Endothelial cell of umbilical vein (primary cell): ENCODE measurements around the gene DRD1. TPM values are rescaled to one million over a fixed set of nuclear protein-coding genes. Genes with fewer than 3 reads are reported as not detected.

ENCODE experiments used
- BruUV-seq: library from RNA; stranded (reverse); fragments of 400-500 nt; replicated peaks from 2 replicates; lab custom pipeline; 2021; lab: Mats Ljungman, UMichigan
- CTCF ChIA-PET: fragments of 300-600, 350-600 bp; sonication (Branson Sonifier 250); formaldehyde crosslinking; loops from one replicate; lab custom pipeline; 2021; ENCODE audit warnings: antibody characterized with exemption, inconsistent platforms; lab: Charles Lee
- POLR2A ChIA-PET: fragments of 300-600, 350-600 bp; sonication (Branson Sonifier 250); formaldehyde crosslinking; loops from one replicate; lab custom pipeline; 2021; ENCODE audit warnings: antibody characterized with exemption, inconsistent platforms; lab: Charles Lee
- DNase-seq: peaks from one replicate; pipeline ENCODE4 v3.0.0-alpha.2; 2011; ENCODE audit warnings: low read depth, low spot score
- FAIRE-seq: peaks from 2 replicates; lab custom pipeline; 2011; peaks lifted over from hg19 to GRCh38; lab: Jason Lieb, UNC
- H2AFZ ChIP-seq: 2 replicates; pipeline ENCODE4 v1.6.0; 2012; ENCODE audit warnings: low read depth, low read length, control low read depth, inconsistent platforms
- H3K27ac ChIP-seq: 2 replicates; pipeline ENCODE4 v1.5.1; 2011; ENCODE audit warnings: low read depth, mild to moderate bottlenecking, control low read depth, low read length, moderate library complexity; ENCODE audit not compliant: insufficient read depth
- H3K27me3 ChIP-seq, 2 experiments: 2 replicates each; pipeline versions ENCODE4 v1.6.0 to v1.6.1; 2011; ENCODE audit warnings: low read length in 2 of 2, mixed read lengths in 1 of 2; ENCODE audit not compliant: control insufficient read depth in 2 of 2, insufficient read depth in 2 of 2
- H3K36me3 ChIP-seq, 2 experiments: 2 replicates in 1 of 2; 3 replicates in 1 of 2; pipeline ENCODE4 v1.5.1; 2011; ENCODE audit warnings: low read length in 2 of 2, mild to moderate bottlenecking in 1 of 2, moderate library complexity in 1 of 2; ENCODE audit not compliant: control insufficient read depth in 2 of 2, insufficient read depth in 2 of 2; ENCODE audit errors: extremely low read depth in 1 of 2
- H3K4me1 ChIP-seq: 3 replicates; pipeline ENCODE4 v1.5.1; 2011; ENCODE audit warnings: mild to moderate bottlenecking, low read length; ENCODE audit not compliant: control insufficient read depth, insufficient read depth; ENCODE audit errors: extremely low read depth
- H3K4me2 ChIP-seq: 2 replicates; pipeline ENCODE4 v1.6.1; 2011; ENCODE audit warnings: low read length, control low read depth, mixed read lengths; ENCODE audit not compliant: insufficient read depth
- H3K4me3 ChIP-seq, 3 experiments: fragments of 200-600 bp in 1 of 3; sonication (generic), shearing (Covaris generic) in 1 of 3; replicated peaks in 1 of 3; 2 replicates each; pipeline ENCODE4 v1.5.1; 2011 to 2016; ENCODE audit warnings: control low read depth in 3 of 3, low read length in 3 of 3, mild to moderate bottlenecking in 2 of 3, inconsistent platforms in 1 of 3, low read depth in 1 of 3, moderate library complexity in 1 of 3; ENCODE audit not compliant: insufficient read depth in 1 of 3
- H3K79me2 ChIP-seq: 2 replicates; pipeline ENCODE4 v1.6.0; 2012; ENCODE audit warnings: low read length, inconsistent platforms; ENCODE audit not compliant: control insufficient read depth, insufficient read depth
- H3K9ac ChIP-seq: replicated peaks from 2 replicates; pipeline ENCODE3; 2011; ENCODE audit warnings: low read length, control low read depth; ENCODE audit not compliant: insufficient read depth; ENCODE audit errors: extremely low read depth
- H3K9me1 ChIP-seq: replicated peaks from 3 replicates; pipeline ENCODE4 v1.6.0; 2011; ENCODE audit warnings: mild to moderate bottlenecking, low read length; ENCODE audit not compliant: control insufficient read depth, insufficient read depth; ENCODE audit errors: extremely low read depth
- H3K9me3 ChIP-seq: replicated peaks from 2 replicates; pipeline ENCODE4 v1.5.1; 2012; ENCODE audit warnings: low read length, inconsistent platforms; ENCODE audit not compliant: control insufficient read depth, insufficient read depth
- H4K20me1 ChIP-seq: replicated peaks from 2 replicates; pipeline ENCODE3; 2011; ENCODE audit warnings: mild to moderate bottlenecking, low read length; ENCODE audit not compliant: control insufficient read depth, insufficient read depth; ENCODE audit errors: extremely low read depth
- EZH2 ChIP-seq: IDR thresholded peaks from 2 replicates; pipeline ENCODE4 v1.6.1; 2012; ENCODE audit warnings: borderline replicate concordance, low read depth, mild to moderate bottlenecking, moderate library complexity, low read length, inconsistent platforms; ENCODE audit not compliant: severe bottlenecking
- FOS ChIP-seq: IDR thresholded peaks from 2 replicates; pipeline ENCODE4 v1.6.1; 2011; ENCODE audit warnings: mild to moderate bottlenecking, low read length, moderate library complexity, borderline replicate concordance; ENCODE audit not compliant: insufficient read depth
- GATA2 ChIP-seq: IDR thresholded peaks from 2 replicates; pipeline ENCODE4 v1.7.0; 2011; ENCODE audit warnings: low read depth, mild to moderate bottlenecking, moderate library complexity, mixed read lengths, low read length; ENCODE audit not compliant: insufficient read length, insufficient read depth
- JUN ChIP-seq: IDR thresholded peaks from 2 replicates; pipeline ENCODE4 v1.6.1; 2011; ENCODE audit warnings: borderline replicate concordance, low read depth; ENCODE audit not compliant: insufficient read length, insufficient read depth
- MYC ChIP-seq: IDR thresholded peaks from one replicate; pipeline ENCODE4 v1.6.1; 2011; ENCODE audit warnings: mild to moderate bottlenecking, low read depth, low read length
- POLR2A ChIP-seq: IDR thresholded peaks from 2 replicates; pipeline ENCODE4 v1.6.1; 2012; ENCODE audit warnings: low read depth, mild to moderate bottlenecking, control low read depth, low read length
- POLR2AphosphoS5 ChIP-seq: IDR thresholded peaks from 2 replicates; pipeline ENCODE4 v1.6.1; 2012; ENCODE audit warnings: low read depth, mild to moderate bottlenecking, control low read depth, low read length, moderate library complexity; ENCODE audit not compliant: insufficient read depth
- dilution Hi-C: fragments of 300-500 bp; cut with MboI; formaldehyde crosslinking; loops from one replicate; pipeline ENCODE4 v1.15.0; 2019; ENCODE audit warnings: low sequenced_read_pairs; ENCODE audit not compliant: extremely low pct_ligation_motif_present
- intact Hi-C: fragments of 100-400 bp; cut with micrococcal nuclease; formaldehyde crosslinking; loops from one replicate; pipeline ENCODE4 v1.10.0; 2022
- polyA plus RNA-seq, 4 experiments: library from polyadenylated mRNA; depleted of rRNA in 3 of 4; stranded (reverse) in 3 of 4; unstranded in 1 of 4; fragments of >200 nt; gene quantifications; 2 replicates each; pipeline versions ENCODE4 v1.2.1 to v1.2.3, GENCODE V29; 2011 to 2012; ENCODE audit warnings: missing spikeins in 1 of 4
- total RNA-seq: library from RNA; stranded (reverse); gene quantifications from 2 replicates; pipeline ENCODE4 v1.2.3, GENCODE V29; 2021
- TF ChIP-seq, protein P1 (sequence below): IDR thresholded peaks from 2 replicates; pipeline ENCODE4 v1.6.1; 2011; ENCODE audit not compliant: insufficient read depth, insufficient read length
- TF ChIP-seq, protein P2 (sequence below), 2 donors: IDR thresholded peaks; 1 replicate in 1 of 2; 2 replicates in 1 of 2; pipeline ENCODE4 v1.5.1; 2011; ENCODE audit warnings: low read length in 2 of 2, mild to moderate bottlenecking in 2 of 2, moderate library complexity in 2 of 2, control low read depth in 1 of 2, inconsistent platforms in 1 of 2, low read depth in 1 of 2; ENCODE audit not compliant: insufficient read depth in 1 of 2; ENCODE audit errors: extremely low read depth in 1 of 2

DRD1 gene
- total and polyA plus RNA-seq, 2 donors (not counting 3 experiments of a cell fraction or from before 2014, with no cell fraction given), result not detected

GRCh38 chr5:175443514-175444059, 395 bp downstream of the DRD1 start:
- Histone ChIP-seq H3K9me1 (no peaks in the 10 kb centered on the region), H3K27me3 (peaks cover 5 to 8% of the 10 kb centered on the region in 2 experiments), H3K79me2 (no peaks in the 10 kb centered on the region), H3K9ac (no peak overlapping the region), H3K4me1 (no peaks in the 10 kb centered on the region), H3K9me3 (no peaks in the 10 kb centered on the region), H3K4me2 (no peak overlapping the region), H3K36me3 (no peaks in the 10 kb centered on the region), H3K27ac (no peak overlapping the region), H4K20me1 (no peaks in the 10 kb centered on the region), H3K4me3 (no peak overlapping the region), H2AFZ (no peak overlapping the region)
- BruUV-seq, result no TSS peak
- FAIRE-seq, result no peak
- intact Hi-C loops, result loop anchor here (5.0 kb wide), 1 partner anchor 536 kb away; no protein-coding TSS in a partner anchor
- DNase-seq, result no peak
- dilution Hi-C loops, result no loop called here
- CTCF ChIA-PET, result interaction anchor here (1.0 to 1.3 kb wide), 2 partner anchors 21 to 1024 kb away, joined by 4 to 5 read pairs; no protein-coding TSS in a partner anchor
- POLR2A ChIA-PET, result no interaction called here
- TF ChIP-seq POLR2A (no peak), GATA2 (no peak), FOS (no peak), POLR2AphosphoS5 (no peak), EZH2 (no peak), MYC (no peak), JUN (no peak)
- TF ChIP-seq, protein P1, sequence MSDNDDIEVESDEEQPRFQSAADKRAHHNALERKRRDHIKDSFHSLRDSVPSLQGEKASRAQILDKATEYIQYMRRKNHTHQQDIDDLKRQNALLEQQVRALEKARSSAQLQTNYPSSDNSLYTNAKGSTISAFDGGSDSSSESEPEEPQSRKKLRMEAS, result no peak
- TF ChIP-seq, protein P2, sequence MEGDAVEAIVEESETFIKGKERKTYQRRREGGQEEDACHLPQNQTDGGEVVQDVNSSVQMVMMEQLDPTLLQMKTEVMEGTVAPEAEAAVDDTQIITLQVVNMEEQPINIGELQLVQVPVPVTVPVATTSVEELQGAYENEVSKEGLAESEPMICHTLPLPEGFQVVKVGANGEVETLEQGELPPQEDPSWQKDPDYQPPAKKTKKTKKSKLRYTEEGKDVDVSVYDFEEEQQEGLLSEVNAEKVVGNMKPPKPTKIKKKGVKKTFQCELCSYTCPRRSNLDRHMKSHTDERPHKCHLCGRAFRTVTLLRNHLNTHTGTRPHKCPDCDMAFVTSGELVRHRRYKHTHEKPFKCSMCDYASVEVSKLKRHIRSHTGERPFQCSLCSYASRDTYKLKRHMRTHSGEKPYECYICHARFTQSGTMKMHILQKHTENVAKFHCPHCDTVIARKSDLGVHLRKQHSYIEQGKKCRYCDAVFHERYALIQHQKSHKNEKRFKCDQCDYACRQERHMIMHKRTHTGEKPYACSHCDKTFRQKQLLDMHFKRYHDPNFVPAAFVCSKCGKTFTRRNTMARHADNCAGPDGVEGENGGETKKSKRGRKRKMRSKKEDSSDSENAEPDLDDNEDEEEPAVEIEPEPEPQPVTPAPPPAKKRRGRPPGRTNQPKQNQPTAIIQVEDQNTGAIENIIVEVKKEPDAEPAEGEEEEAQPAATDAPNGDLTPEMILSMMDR (IDR thresholded peaks at IDR 0.05; ENCODE audit: extremely low read depth in 1 of 2, insufficient read depth in 1 of 2, low read depth in 1 of 2, low read length in 2 of 2), result no peak
